HFFc6 (cell line): ENCODE data around the gene ALG13. TPM values are rescaled to one million over a fixed set of nuclear protein-coding genes. Genes with fewer than 3 reads are reported as not detected.
"Not testable (repeated sequence)": the region's sequence is repeated elsewhere in the genome, so short reads cannot be mapped to it uniquely, and the experiment has no call there.

Source experiments
- DNase-seq: peaks from one replicate; pipeline ENCODE4 v3.0.0-alpha.2; 2018
- H3K27ac Mint-ChIP-seq: 2 replicates; pipeline ENCODE4 v1.8.0; 2020; ENCODE audit warnings: mild to moderate bottlenecking, mixed read lengths
- H3K27me3 Mint-ChIP-seq: 2 replicates; pipeline ENCODE4 v1.8.0; 2021; ENCODE audit warnings: mild to moderate bottlenecking, moderate library complexity, mixed read lengths; ENCODE audit not compliant: insufficient read depth
- H3K36me3 Mint-ChIP-seq: 2 replicates; pipeline ENCODE4 v1.8.0; 2021; ENCODE audit warnings: low read depth, mixed read lengths
- H3K4me1 Mint-ChIP-seq: 2 replicates; pipeline ENCODE4 v1.8.0; 2020; ENCODE audit warnings: low read depth, mixed read lengths
- H3K4me3 Mint-ChIP-seq: 2 replicates; pipeline ENCODE4 v1.8.0; 2020; ENCODE audit warnings: mild to moderate bottlenecking, moderate library complexity, mixed read lengths
- H3K9me3 Mint-ChIP-seq: 2 replicates; pipeline ENCODE4 v1.8.0; 2020; ENCODE audit warnings: mild to moderate bottlenecking, mixed read lengths
- CTCF ChIP-seq: fragments of 200-600 bp; sonication (generic); IDR thresholded peaks from 2 replicates; pipeline ENCODE4 v1.5.0; 2021; ENCODE audit warnings: antibody characterized with exemption, mild to moderate bottlenecking
- long read RNA-seq: library from polyadenylated mRNA; unstranded; transcript quantifications from one replicate; pipeline ENCODE4 v2.0.0, GENCODE V29; 2019
- total RNA-seq, 6 experiments: library from RNA; stranded (reverse); fragmentation: NEBNext Ultra II Directional; extraction: Animal tissue kit (Norgen Biotek cat#: 25700); gene quantifications; 2 replicates in 1 of 6; 3 replicates in 5 of 6; pipeline ENCODE4 v1.2.3, GENCODE V29; 2021

Gene ALG13
- total RNA-seq: 10 to 100 TPM; 21.7 to 30.2 (median 26.5) TPM
- long read RNA-seq, transcript ALG13-202 (4 exons, 2,770 nt): major isoform, 6 of 13 reads
- long read RNA-seq, partial matches to known transcripts: 1 of 13 reads
- long read RNA-seq, other reads (novel, unspliced or antisense): 2 of 13 reads

GRCh38 chrX:111680988-111681779, at the start of gene ALG13:
Gene ALG13, plus strand, starts transcription at chrX:111681170. Its CDS starts 49 bp downstream, at chrX:111681219.
- Mint-ChIP-seq H3K4me1 (peaks cover 9% of the 10 kb centered on the region), H3K4me3 (peak within 1 kb of the TSS; percentile 90), H3K27me3 (no peaks in the 10 kb centered on the region; the same call in 1 of the 2 replicates), H3K9me3 (no peaks in the 10 kb centered on the region), H3K36me3 (peaks cover 13% of the 10 kb centered on the region), H3K27ac (peak within 1 kb of the TSS; percentile 97)
- peak; percentile 85 for TF ChIP-seq CTCF
- peak; percentile 77 for DNase-seq

- H3K27me3 Mint-ChIP-seq: no peaks in the 10 kb centered on the region
- no peak overlapping the region for H3K27ac Mint-ChIP-seq
- H3K4me1 Mint-ChIP-seq: no peaks in the 10 kb centered on the region
- no peaks in the 10 kb centered on the region for H3K9me3 Mint-ChIP-seq
- H3K4me3 Mint-ChIP-seq: no peak overlapping the region
- TF ChIP-seq CTCF: no peak
- H3K36me3 Mint-ChIP-seq: no peaks in the 10 kb centered on the region
- DNase-seq: no peak
These were observed 45.9 kb upstream of the ALG13 start for GRCh38 chrX:111634823-111635729.

- Mint-ChIP-seq H3K9me3 (no peaks in the 10 kb centered on the region), H3K36me3 (no peaks in the 10 kb centered on the region), H3K4me3 (no peak overlapping the region), H3K4me1 (no peaks in the 10 kb centered on the region), H3K27me3 (no peaks in the 10 kb centered on the region), H3K27ac (no peak overlapping the region)
- DNase-seq: no peak
- no peak for TF ChIP-seq CTCF
These were observed 39.0 kb upstream of the ALG13 start for GRCh38 chrX:111641969-111642368.

DNA sequence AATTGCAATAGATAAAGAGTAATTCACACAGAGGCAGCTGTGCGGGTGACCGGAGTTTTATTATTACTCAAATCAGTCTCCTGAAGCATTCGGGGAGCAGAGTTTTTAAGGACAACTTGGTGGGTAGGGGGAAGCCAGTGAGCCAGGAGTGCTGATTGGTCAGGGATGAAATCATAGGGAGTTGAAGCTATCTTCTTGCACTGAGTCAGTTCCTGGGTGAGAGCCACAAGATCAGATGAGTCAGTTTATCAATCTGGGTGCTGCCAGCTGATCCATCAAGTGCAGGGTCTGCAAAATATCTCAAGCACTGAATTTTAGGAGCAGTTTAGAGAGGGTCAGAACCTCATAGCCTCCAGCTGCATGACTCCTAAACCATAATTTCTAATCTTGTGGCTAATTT, 35.8 kb upstream of the ALG13 start:
- not testable (repeated sequence) for H3K4me3 Mint-ChIP-seq, H3K36me3 Mint-ChIP-seq, H3K27ac Mint-ChIP-seq, H3K4me1 Mint-ChIP-seq, H3K27me3 Mint-ChIP-seq, DNase-seq, H3K9me3 Mint-ChIP-seq

DNA sequence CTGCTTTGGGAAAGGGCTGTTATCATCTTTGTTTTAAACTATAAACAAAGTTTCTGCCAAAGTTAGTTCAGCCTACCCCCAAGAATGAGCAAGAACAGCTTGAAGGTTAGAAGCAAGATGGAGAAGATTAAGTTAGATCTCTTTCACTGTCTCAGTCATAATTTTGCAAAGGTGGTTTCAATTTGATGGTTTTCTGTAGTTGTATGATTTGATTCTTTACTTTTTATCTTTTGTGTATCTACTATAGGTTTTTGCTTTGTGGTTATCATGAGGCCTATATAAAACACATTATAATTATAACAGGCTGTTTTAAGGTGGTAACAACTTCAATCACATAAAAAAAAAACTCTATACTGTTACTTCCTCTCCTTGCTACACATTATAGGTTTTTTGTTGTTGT, 35.4 kb upstream of the ALG13 start:
- Mint-ChIP-seq H3K27me3 (no peaks in the 10 kb centered on the region), H3K27ac (no peak overlapping the region), H3K36me3 (no peaks in the 10 kb centered on the region), H3K4me3 (no peak overlapping the region), H3K4me1 (no peaks in the 10 kb centered on the region), H3K9me3 (no peaks in the 10 kb centered on the region)
- TF ChIP-seq CTCF: no peak
- DNase-seq: no peak
